ENCODE measurements around the gene N4BP2L2. TPM values are rescaled to one million over a fixed set of nuclear protein-coding genes. Genes with fewer than 3 reads are reported as not detected.

The N4BP2L2 gene
- total RNA-seq, 1 experiment from 2014 or later: 54.1 TPM

DNA sequence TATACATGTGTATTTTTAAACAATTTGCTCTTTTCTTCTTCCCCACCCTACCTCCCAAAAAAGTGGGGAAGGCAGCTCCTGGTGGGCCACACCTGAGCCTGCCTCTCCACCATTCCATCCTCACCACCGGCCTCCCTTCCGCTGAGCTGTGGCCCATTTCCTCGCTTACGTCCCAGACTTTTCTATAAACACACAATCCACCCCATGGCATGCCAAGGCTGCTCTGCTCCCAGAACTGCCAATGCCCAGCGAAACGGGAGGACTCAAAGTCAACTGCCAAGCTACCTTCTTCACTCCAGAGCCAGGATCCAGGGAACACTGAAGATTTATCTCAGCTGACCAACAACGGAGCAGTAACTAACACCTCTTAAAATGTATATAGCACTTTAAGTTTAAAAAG is 113.4 kb downstream of the N4BP2L2 start:
- no peaks in the 10 kb centered on the region; the same call in 1 of the 2 replicates for H3K36me3 ChIP-seq
- DNase-seq: no peak
- H3K9me3 ChIP-seq: no peaks in the 10 kb centered on the region
- H3K27me3 ChIP-seq: no peaks in the 10 kb centered on the region
- no peak overlapping the region for H3K4me3 ChIP-seq

DNA sequence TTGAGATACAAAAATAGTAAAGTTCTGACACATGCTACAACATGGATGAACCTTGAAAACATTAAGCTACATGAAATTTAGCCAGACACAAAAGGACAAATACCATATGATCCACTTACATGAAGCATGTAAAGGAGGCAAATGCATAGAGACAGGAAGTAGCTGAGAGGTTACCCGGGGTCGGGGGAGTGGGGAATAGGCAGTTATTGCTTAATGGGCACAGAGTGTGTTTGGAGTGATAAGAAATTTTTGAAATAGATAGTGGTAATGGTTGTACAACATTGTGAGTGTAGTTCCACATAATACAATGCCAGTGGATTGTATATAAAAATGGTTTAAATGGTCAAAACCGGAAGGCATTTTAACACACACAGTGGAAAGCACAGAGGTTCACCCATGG is 115.0 kb downstream of the N4BP2L2 start:
- Histone ChIP-seq H3K4me3 (no peak overlapping the region), H3K27me3 (no peaks in the 10 kb centered on the region), H3K9me3 (no peaks in the 10 kb centered on the region), H3K36me3 (no peaks in the 10 kb centered on the region)
- no peak for DNase-seq

DNA sequence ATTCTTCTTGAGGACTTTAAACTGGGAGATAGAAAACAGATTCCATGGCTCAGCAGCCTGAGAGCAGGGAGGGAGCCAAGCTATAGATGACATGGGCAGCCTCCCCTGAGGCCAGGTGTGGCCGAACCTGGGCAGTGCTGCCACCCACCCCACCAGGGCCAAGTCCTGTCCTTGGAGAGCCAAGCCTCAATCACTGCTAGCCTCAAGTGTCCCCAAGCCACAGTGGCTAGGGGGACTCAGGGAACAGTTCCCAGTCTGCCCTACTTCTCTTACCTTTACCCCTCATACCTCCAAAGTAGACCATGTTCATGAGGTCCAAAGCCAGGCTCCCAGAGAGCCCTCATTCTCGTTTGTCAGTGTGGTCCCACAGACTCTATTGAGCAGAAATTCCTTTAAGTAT is 118.7 kb downstream of the N4BP2L2 start:
- no peak for DNase-seq
- Histone ChIP-seq H3K36me3 (no peaks in the 10 kb centered on the region), H3K4me3 (no peak overlapping the region), H3K9me3 (no peaks in the 10 kb centered on the region), H3K27me3 (no peaks in the 10 kb centered on the region)

DNA sequence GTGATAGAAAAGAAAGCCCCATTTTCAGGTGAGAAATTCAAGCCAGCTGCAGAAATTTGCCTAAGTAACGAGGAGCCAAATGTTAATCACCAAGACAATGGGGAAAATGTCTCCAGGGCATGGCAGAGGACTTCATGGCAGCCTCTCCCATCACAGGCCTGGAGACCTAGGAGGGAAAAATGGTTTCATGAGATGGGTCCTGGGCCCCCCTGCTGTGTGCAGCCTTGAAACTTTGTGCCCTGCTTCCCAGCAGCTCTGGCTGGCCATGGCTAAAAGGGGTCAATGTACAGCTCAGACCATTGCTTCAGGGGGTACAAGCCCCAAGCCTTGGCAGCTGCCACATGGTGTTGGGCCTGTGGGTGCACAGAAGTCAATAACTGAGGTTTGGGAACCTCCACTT is 120.6 kb downstream of the N4BP2L2 start:
- Histone ChIP-seq H3K27me3 (no peaks in the 10 kb centered on the region), H3K4me3 (no peak overlapping the region), H3K36me3 (no peaks in the 10 kb centered on the region), H3K9me3 (no peaks in the 10 kb centered on the region)
- DNase-seq: no peak

DNA sequence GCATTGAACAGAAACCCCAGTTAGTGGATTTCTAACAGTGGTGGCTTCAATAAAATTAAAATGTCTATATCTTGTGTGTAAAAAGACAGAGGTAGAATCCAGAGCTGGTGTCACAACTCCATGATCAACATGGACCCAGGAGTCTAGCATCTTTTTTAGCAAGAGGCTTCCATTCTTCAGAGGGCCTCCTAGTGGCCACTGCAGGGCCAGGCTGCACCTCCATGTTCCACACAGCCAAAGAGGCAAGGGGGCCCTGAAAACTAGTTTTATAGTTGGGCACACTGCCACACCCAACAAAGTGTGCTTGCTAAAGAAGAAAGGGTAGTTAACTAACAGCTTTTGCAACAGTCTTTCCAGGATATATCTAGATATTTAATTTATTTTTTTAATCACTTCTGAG is 123.6 kb downstream of the N4BP2L2 start:
- DNase-seq: no peak
- no peaks in the 10 kb centered on the region for H3K36me3 ChIP-seq
- no peaks in the 10 kb centered on the region for H3K9me3 ChIP-seq
- H3K27me3 ChIP-seq: no peaks in the 10 kb centered on the region
- no peak overlapping the region for H3K4me3 ChIP-seq

DNA sequence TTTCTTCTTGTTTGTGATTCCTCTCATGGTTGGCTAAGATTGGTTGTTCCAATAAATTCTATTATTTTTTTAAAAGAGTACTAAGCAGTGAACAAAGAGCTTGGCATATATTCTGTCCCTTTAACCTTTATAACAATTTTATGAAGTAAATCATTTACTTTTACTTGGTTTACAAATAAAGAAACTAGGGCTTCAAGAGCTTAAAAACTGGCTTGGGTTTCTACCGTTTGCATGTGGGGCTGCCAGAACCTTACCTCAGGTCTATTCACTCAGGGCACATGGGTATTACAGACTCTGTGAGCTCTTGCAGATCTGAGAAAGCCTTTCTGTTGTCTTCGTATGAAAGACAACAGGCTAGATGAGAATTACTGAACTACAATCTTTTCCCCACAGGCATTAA is 124.0 kb downstream of the N4BP2L2 start:
- H3K27me3 ChIP-seq: no peaks in the 10 kb centered on the region
- DNase-seq: no peak

DNA sequence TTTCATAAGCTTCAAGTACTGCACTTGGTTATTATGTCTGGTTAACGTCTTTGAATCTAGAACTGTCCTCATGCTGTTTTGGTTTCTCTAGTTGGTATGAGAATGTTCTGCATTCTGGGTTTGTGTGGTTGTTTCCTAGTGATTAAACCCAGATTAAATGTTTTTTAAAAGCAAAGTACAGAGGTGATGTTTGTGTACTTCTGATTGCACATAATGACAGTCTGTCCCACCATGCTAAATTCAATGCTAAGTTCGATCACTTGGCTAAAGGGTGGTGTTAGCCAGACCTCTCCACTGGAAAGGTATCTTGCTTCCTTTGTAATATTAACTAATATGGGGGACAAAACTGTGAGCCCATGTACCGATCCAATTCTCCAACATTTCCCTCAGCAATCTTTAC is 125.3 kb downstream of the N4BP2L2 start:
- no peak for DNase-seq
- H3K4me3 ChIP-seq: no peak overlapping the region
- H3K27me3 ChIP-seq: no peaks in the 10 kb centered on the region
- no peaks in the 10 kb centered on the region for H3K36me3 ChIP-seq
- no peaks in the 10 kb centered on the region for H3K9me3 ChIP-seq

More for the DNA sequence above, 124.0 kb downstream of the N4BP2L2 start:
- H3K4me3 ChIP-seq: no peak overlapping the region
- no peaks in the 10 kb centered on the region for H3K9me3 ChIP-seq
- no peaks in the 10 kb centered on the region for H3K36me3 ChIP-seq

DNA sequence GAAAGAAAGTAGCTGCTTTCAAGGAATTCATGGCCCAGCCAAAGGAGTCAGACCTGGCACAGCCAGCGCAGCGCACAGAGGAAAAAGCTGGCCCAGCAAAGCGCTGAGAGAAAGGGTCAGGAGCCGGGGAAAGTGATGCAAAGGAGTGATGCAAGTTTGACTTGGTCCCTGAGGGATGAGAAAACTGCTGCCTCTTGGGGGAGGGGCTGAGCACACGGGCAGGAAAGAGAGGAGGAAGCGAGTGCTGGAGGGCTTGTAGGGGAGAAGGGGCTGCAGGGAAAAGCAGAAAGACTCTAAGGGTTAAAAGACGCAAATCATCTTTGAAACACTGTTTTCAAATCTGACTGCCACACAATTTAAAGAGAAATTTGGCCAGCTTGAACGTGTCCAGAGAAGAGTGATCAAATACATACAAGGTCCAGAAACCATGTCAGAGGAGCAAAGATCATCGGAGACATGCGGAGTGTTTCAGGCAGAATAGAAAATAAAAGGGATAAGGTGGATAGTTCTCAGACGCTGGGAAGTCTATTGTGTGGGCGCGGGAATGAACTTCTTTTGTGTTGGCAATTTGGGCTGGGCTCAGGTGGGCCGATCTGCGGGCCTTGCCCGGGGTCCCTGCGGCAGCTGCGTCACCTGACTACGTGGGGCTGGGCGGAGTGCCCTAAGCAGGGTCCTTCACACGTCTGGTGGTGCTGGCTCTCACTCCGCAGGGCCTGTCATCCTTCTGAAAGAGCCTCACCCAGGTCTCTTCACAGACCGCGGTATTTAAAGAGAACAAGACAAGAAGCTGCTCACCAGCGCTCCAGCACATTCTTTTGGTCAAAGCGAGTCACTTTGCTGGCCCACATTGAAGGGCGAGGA is 128.8 kb downstream of the N4BP2L2 start:
- Histone ChIP-seq H3K4me3 (no peak overlapping the region), H3K36me3 (no peaks in the 10 kb centered on the region), H3K27me3 (no peaks in the 10 kb centered on the region), H3K9me3 (no peaks in the 10 kb centered on the region)
- no peak for DNase-seq

DNA sequence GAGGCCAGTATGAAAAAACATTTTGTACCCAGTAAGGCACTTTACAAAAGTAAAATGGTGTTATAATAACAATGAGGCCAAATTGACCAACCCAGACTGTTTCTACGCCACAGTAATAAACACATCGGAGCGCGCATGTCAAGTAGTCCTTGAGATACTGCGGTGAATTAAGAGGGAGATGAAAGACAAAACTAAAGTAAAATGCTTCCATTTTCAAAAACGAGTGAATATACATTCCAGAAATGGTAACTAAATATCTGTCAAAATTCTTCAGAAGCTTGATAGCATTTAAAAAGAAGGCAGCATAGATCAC is 129.6 kb downstream of the N4BP2L2 start:
- Histone ChIP-seq H3K9me3 (no peaks in the 10 kb centered on the region), H3K4me3 (no peak overlapping the region), H3K36me3 (no peaks in the 10 kb centered on the region), H3K27me3 (no peaks in the 10 kb centered on the region)
- DNase-seq: no peak

DNA sequence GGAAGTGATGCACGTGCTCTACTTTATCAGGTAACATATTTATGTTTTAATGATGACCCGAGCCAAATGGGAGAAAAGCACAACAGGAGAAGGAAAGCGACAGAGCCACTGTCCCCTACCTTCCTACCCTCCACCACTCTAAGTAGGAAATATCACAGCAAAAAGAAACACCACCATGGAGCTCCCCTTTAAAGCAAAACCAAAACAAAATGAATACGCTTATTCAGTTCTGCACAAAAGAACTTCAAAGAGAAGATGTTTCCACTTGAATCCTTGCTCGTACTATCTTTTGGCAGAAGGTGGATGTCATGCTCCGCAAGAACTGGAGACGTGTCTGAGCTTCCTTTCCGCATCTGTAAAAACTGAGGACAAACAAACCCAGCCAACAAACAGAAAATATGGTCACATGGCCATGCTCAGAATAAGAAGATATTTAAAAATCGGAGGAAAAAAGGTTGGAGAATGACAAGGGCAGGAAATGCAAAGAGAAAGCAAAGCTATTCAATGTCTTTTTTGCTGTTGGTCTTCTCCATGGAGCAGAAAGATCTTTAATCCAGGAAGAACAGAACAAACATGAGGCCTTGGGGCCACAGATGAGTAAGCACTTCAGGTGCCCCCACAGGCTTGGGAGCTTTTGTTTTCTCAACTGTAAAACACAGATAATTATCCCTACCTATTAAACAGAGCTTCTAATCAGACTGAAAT is 130.1 kb downstream of the N4BP2L2 start:
- DNase-seq: no peak
- no peaks in the 10 kb centered on the region for H3K36me3 ChIP-seq
- no peaks in the 10 kb centered on the region for H3K9me3 ChIP-seq
- H3K4me3 ChIP-seq: no peak overlapping the region
- H3K27me3 ChIP-seq: no peaks in the 10 kb centered on the region

DNA sequence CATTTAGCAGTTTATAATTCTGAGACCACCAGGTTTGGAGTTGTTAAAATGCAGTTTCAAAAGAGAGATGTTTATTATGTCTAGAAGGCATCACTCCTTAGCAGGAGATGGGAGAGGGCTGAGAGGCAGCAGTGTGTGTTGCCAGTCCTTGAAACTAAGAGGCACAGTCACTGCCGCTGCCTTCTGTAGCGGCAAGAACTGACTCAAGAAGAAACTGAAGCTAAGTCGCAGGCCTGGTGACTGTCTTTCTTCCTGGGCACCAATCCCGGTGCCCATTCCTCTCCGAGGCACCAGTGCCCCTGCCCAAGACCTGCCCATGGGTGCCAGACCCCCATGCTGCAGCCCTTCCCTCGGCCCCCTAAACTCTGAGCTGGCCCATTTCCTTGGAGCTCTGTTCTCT is 130.7 kb downstream of the N4BP2L2 start:
- Histone ChIP-seq H3K27me3 (no peaks in the 10 kb centered on the region), H3K36me3 (no peaks in the 10 kb centered on the region), H3K4me3 (no peak overlapping the region), H3K9me3 (no peaks in the 10 kb centered on the region)
- no peak for DNase-seq

DNA sequence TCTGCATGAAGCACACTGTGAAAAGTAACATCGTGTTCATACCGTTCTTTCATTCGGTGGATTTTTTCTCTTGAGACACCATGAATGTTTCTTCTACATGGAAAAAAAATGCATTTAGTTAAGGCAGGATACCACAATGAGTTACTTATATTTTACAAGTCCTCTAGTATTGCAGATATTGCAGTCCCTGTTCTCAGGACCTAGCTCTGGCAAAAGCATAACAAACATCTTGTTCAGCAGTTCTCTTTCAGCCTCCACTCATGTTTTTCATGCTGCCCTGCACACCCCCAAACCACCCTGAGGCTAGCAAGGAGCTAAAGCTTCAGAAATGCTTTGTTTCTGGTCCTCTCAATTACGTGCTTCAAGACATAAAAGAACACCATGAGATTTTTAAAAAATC is 135.5 kb downstream of the N4BP2L2 start:
- Histone ChIP-seq H3K27me3 (no peaks in the 10 kb centered on the region), H3K9me3 (no peaks in the 10 kb centered on the region), H3K4me3 (no peak overlapping the region), H3K36me3 (no peaks in the 10 kb centered on the region; the same call in 1 of the 2 replicates)
- DNase-seq: no peak

DNA sequence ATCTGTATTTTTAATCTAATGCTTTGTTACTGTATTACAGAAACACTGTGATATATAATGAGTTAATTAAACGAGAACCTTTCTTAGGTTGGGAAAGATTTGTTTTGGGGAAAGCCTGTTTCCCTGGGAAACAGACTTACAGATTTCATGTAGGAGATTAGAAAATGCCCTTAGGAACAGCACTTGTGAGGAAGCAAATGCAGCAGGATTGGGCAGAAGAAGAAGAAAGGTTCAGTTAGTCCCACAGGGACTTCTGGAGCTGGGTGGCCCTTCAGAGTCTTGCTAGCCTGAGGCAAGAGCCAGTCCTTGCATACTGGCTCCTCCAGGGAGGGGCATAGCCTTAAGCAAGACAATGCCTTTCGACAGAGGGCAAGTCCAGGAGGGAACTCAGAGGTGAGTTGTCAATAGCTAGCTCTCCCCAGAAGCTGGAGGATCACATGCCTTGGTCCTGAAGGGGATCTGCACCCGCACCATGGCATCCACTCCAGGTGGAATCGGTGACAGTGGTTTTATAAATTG is 147.4 kb downstream of the N4BP2L2 start:
- Histone ChIP-seq H3K4me3 (no peak overlapping the region), H3K27me3 (no peaks in the 10 kb centered on the region), H3K36me3 (peaks cover 9% of the 10 kb centered on the region), H3K9me3 (no peaks in the 10 kb centered on the region)
- no peak for DNase-seq

DNA sequence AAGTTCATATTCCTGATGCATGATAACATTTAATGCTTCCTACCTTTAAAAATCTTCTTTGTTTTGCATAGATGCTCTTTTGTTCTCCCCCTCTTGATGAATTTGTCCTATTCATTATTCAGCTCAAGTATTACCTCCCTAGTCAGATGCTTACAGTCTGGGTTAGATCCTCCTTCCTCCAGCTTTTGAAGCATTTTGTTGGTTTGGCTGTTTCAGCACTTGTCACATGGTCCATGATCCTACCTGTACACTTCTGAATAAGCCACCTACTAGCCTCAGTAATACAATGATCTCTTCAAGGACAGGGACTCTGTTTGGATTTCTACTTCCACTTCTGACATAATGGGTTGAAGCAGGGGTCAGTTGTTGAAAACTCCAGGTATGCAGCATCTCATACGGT is 148.1 kb downstream of the N4BP2L2 start:
- Histone ChIP-seq H3K27me3 (no peaks in the 10 kb centered on the region), H3K36me3 (peaks cover 7% of the 10 kb centered on the region), H3K9me3 (no peaks in the 10 kb centered on the region), H3K4me3 (no peak overlapping the region)
- DNase-seq: no peak

DNA sequence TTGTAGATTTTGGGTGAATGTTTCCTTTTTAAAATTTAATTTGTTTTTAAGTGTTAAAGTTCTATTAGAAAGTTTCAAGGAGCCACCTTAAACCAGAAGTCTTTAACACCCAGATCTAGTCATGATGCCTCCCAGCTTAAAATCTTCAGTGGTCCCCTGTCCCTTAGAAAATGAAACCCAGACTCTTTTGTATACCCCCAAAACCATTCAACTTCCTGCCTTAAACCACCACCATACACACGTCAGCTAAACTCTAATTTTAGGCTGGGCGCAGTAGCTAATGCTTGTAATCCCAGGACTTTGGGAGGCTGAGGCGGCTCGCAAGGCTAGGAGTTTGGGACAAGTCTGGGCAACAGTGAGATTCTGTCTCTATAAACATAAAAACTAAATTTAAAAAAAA is 148.5 kb downstream of the N4BP2L2 start:
- Histone ChIP-seq H3K4me3 (no peak overlapping the region), H3K27me3 (no peaks in the 10 kb centered on the region), H3K9me3 (no peaks in the 10 kb centered on the region), H3K36me3 (peaks cover 11% of the 10 kb centered on the region)
- no peak for DNase-seq

DNA sequence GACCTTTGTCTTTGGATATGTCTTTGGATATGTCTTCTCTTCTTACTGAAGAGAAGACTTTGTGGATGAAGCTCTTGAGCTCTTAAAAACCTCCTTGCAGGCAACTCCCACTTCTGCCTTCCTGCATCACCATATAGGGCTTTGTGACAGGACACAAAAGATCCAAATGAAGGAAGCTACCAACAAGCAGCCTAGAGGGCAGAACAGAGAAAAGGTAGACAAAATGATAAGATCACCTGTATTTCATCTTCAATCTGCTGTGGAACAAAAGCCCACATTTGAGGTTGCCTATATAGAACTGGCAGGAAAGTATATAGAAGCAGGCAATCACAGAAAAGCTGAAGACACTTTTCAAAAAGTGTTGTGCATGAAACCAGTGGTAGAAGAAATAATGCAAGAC is 153.2 kb downstream of the N4BP2L2 start:
- no peak for DNase-seq
- peaks cover 16% of the 10 kb centered on the region for H3K36me3 ChIP-seq
- H3K4me3 ChIP-seq: no peak overlapping the region
- no peaks in the 10 kb centered on the region for H3K27me3 ChIP-seq
- H3K9me3 ChIP-seq: no peaks in the 10 kb centered on the region

DNA sequence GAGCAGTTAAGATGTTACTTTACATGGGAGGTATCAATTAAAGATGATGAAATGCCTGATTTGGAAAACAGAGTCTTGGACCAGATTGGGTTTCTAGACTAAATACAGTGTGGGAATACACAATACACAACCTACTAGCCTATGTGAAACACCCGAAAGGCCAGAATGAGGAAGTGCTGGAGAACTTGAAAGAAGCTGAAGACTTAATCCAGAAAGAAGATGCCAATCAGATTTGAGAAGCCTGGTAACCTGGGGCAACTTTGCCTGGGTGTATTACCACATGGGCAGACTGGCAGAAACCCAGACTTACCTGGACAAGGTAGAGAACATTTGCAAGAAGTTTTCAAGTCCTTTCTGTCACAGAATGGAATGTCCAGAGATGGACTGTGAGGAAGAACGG is 153.9 kb downstream of the N4BP2L2 start:
- Histone ChIP-seq H3K9me3 (no peaks in the 10 kb centered on the region), H3K4me3 (no peak overlapping the region), H3K27me3 (no peaks in the 10 kb centered on the region), H3K36me3 (peaks cover 20% of the 10 kb centered on the region; the same call in 1 of the 2 replicates)
- no peak for DNase-seq
